Thyroid gland (tissue), 4 donors: ENCODE results near the gene CFAP69. TPM values are rescaled to one million over a fixed set of nuclear protein-coding genes. Genes with fewer than 3 reads are reported as not detected.
"Not testable (repeated sequence)": the region's sequence is repeated elsewhere in the genome, so short reads cannot be mapped to it uniquely, and the experiment has no call there.

Experiments used
- DNase-seq, 2 donors: peaks; one replicate each; pipeline ENCODE4 v3.0.0-alpha.2; 2019
- H3K27ac ChIP-seq, 3 donors: fragments of 200-600 bp; sonication (generic); 1 replicate in 2 of 3; 2 replicates in 1 of 3; pipeline ENCODE4 v1.5.1; 2016 to 2019; ENCODE audit warnings: mild to moderate bottlenecking in 1 of 3, moderate library complexity in 1 of 3
- H3K27me3 ChIP-seq: fragments of 200-600 bp; sonication (generic); one replicate; pipeline ENCODE4 v1.5.1; 2019
- H3K36me3 ChIP-seq, 2 donors: fragments of 200-600 bp; sonication (generic); one replicate each; pipeline ENCODE4 v1.5.1; 2016 to 2019
- H3K4me1 ChIP-seq, 2 donors: fragments of 200-600 bp; sonication (generic); one replicate each; pipeline ENCODE4 v1.5.1; 2017 to 2019
- H3K4me3 ChIP-seq, 3 donors: fragments of 200-600 bp; sonication (generic); replicated peaks in 1 of 3; 1 replicate in 2 of 3; 2 replicates in 1 of 3; pipeline ENCODE4 v1.5.1; 2016; ENCODE audit warnings: mild to moderate bottlenecking in 1 of 3
- H3K9me3 ChIP-seq: fragments of 200-600 bp; sonication (generic); one replicate; pipeline ENCODE4 v1.5.1; 2017
- POLR2A ChIP-seq, 2 donors: fragments of 450-650 bp; IDR thresholded peaks; one replicate each; pipeline ENCODE4 v1.6.1; 2017; ENCODE audit warnings: antibody characterized with exemption in 2 of 2, mild to moderate bottlenecking in 2 of 2, moderate library complexity in 1 of 2
- WGBS, 2 donors: methylation state at CpG; one replicate each; pipeline ENCODE4 v1.1.5; 2017; 5-methylcytosine and 5-hydroxymethylcytosine counted together
- intact Hi-C: fragments of 100-400 bp; cut with DNase I; formaldehyde crosslinking; loops from one replicate; pipeline ENCODE4 v1.15.1; 2023
- total RNA-seq, 4 donors: library from RNA; depleted of rRNA; stranded (reverse); fragments of >200 nt; gene quantifications; one replicate each; pipeline ENCODE4 v1.2.3, GENCODE V29; 2016
- TF ChIP-seq, protein P1 (sequence below), 6 experiments: fragments of 200-600 bp in 3 of 6; fragments of 450-650 bp in 3 of 6; sonication (generic) in 3 of 6; IDR thresholded peaks; one replicate each; pipeline ENCODE4 v1.5.1; 2016 to 2019; ENCODE audit warnings: antibody characterized with exemption in 6 of 6, mild to moderate bottlenecking in 2 of 6, inconsistent platforms in 1 of 6, moderate library complexity in 1 of 6

CFAP69 gene
- total RNA-seq, 4 donors from 2014 or later, result 12.6 to 73.8 (median 32.5) TPM

DNA sequence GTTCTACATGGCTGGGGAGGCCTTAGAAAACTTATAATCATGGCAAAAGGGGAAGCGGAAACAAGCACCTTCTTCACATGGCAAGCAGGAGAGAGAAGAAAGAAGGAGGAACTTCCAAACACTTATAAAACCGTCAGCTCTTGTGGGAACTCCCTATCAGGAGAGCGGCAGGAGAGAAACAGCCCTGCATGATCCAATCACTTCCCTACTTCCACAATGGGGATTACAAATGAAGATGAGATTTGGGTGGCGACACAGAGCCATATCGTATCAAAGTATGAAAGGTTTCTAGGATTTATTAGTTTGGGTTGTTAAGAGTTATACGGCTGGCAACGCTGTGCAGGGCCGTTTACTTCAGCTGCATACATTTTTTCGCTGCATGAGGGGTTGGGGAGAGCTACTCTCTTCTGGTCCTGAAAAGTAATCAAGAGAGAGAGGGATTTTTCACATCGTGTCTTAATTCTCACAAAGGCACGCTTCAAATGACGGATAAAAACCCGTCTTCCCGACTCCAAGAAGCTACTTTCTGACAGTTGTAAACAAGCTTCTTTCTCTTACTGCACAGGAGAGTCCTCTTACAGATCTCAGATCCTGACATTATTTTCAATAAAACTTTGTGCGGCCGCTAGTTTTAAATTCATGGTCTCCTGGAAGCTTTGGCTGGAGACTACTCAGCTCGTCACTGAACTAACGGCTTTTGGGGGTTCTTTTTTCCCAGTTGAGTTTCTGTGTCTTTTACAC is 100.8 kb downstream of the CFAP69 start:
- TF ChIP-seq POLR2A (IDR thresholded peaks at IDR 0.05), result no peak
- TF ChIP-seq, protein P1, sequence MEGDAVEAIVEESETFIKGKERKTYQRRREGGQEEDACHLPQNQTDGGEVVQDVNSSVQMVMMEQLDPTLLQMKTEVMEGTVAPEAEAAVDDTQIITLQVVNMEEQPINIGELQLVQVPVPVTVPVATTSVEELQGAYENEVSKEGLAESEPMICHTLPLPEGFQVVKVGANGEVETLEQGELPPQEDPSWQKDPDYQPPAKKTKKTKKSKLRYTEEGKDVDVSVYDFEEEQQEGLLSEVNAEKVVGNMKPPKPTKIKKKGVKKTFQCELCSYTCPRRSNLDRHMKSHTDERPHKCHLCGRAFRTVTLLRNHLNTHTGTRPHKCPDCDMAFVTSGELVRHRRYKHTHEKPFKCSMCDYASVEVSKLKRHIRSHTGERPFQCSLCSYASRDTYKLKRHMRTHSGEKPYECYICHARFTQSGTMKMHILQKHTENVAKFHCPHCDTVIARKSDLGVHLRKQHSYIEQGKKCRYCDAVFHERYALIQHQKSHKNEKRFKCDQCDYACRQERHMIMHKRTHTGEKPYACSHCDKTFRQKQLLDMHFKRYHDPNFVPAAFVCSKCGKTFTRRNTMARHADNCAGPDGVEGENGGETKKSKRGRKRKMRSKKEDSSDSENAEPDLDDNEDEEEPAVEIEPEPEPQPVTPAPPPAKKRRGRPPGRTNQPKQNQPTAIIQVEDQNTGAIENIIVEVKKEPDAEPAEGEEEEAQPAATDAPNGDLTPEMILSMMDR (IDR thresholded peaks at IDR 0.05), result no peak

GRCh38 chr7:90346336-90347125 is 101.6 kb downstream of the CFAP69 start, which contains the start of gene GTPBP10:
Gene GTPBP10 (plus strand): TSS chr7:90346716. CDS start chr7:90346742, 26 bp downstream.
- peak within 1 kb of the TSS; percentile 45 to 78 (median 68) for H3K27ac ChIP-seq
- 0 to 1% methylated on average over 30 to 37 of the region's 37 CpGs for WGBS, 2 donors
- H3K9me3 ChIP-seq, result no peaks in the 10 kb centered on the region
- peak within 1 kb of the TSS; percentile 37 to 90 (median 85) for H3K4me3 ChIP-seq
- peak; percentile 90 to 95 for DNase-seq
- no peaks in the 10 kb centered on the region for H3K27me3 ChIP-seq
- peak in 1 of 2 donors; percentile 81 for TF ChIP-seq POLR2A (IDR thresholded peaks at IDR 0.05)
- TF ChIP-seq, protein P1 (IDR thresholded peaks at IDR 0.05), result peak; percentile 42 to 73 (median 64)
- no peaks in the 10 kb centered on the region for H3K36me3 ChIP-seq
- peaks cover 9 to 18% of the 10 kb centered on the region in 2 donors for H3K4me1 ChIP-seq
- intact Hi-C loops, result no loop called here

More for the DNA sequence above, 100.8 kb downstream of the CFAP69 start:
- Histone ChIP-seq H3K36me3 (no peaks in the 10 kb centered on the region), H3K9me3 (no peaks in the 10 kb centered on the region), H3K4me1 (peaks cover 9 to 15% of the 10 kb centered on the region in 2 donors), H3K27ac (peak overlapping the region; percentile 22 to 78 (median 68)), H3K4me3 (peak overlapping the region; percentile 37 to 90 (median 85)), H3K27me3 (no peaks in the 10 kb centered on the region)
- intact Hi-C loops, result no loop called here
- peak in 1 of 2 donors; percentile 15 for DNase-seq
- 8 to 9% methylated on average over 18 of the region's 18 CpGs for WGBS, 2 donors

DNA sequence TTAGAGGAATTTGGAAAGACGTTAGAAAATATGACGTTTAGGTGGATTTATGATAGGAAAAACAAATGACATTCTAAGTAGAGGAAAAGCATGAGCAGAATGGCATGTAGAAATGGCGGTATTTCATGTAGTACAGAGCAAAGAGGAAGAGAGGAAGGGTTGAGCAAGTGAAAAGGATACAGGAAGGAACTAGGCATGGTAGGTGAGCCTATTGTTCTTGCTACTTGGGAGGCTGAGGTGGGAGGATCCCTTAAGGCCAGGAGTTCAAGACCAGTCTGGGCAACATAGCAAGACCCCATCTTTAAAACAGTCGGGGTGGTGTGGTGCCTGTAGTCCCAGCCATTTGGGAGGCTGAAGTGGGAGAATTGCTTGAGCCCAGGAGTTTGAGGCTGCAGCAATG is 102.8 kb downstream of the CFAP69 start:
- WGBS, 2 donors, result 79 to 80% methylated on average over 4 of the region's 4 CpGs
- DNase-seq, result no peak
- TF ChIP-seq, protein P1 (IDR thresholded peaks at IDR 0.05), result no peak
- TF ChIP-seq POLR2A (IDR thresholded peaks at IDR 0.05), result no peak
- no peaks in the 10 kb centered on the region for H3K27me3 ChIP-seq
- no peaks in the 10 kb centered on the region for H3K9me3 ChIP-seq
- H3K4me1 ChIP-seq, result peaks cover 9 to 18% of the 10 kb centered on the region in 2 donors
- no peak overlapping the region for H3K4me3 ChIP-seq
- H3K27ac ChIP-seq, result no peak overlapping the region
- H3K36me3 ChIP-seq, result no peaks in the 10 kb centered on the region
- intact Hi-C loops, result no loop called here

GRCh38 chr7:90349305-90349704 is 104.3 kb downstream of the CFAP69 start:
- Histone ChIP-seq H3K4me1 (peaks cover 9 to 18% of the 10 kb centered on the region in 2 donors), H3K27ac (no peak overlapping the region), H3K4me3 (no peak overlapping the region), H3K27me3 (no peaks in the 10 kb centered on the region), H3K36me3 (no peaks in the 10 kb centered on the region), H3K9me3 (no peaks in the 10 kb centered on the region)
- intact Hi-C loops, result no loop called here
- DNase-seq, result no peak
- 75 to 81% methylated on average over 4 of the region's 4 CpGs for WGBS, 2 donors
- TF ChIP-seq POLR2A (IDR thresholded peaks at IDR 0.05), result no peak
- TF ChIP-seq, protein P1 (IDR thresholded peaks at IDR 0.05), result no peak

GRCh38 chr7:90350032-90350431 is 105.1 kb downstream of the CFAP69 start:
- not testable (repeated sequence) for H3K27ac ChIP-seq, H3K4me3 ChIP-seq, H3K9me3 ChIP-seq, DNase-seq, H3K27me3 ChIP-seq, H3K36me3 ChIP-seq
- 92 to 94% methylated on average over 3 of the region's 3 CpGs for WGBS, 2 donors
- intact Hi-C loops, result loop anchor here (5.0 kb wide), 1 partner anchor 47 kb away; no protein-coding TSS in a partner anchor
- peaks cover 9 to 18% of the 10 kb centered on the region in 2 donors for H3K4me1 ChIP-seq
